SU-DHL-6 (cell line): ENCODE data around the gene BRD4.

ENCODE experiments used
- EZH2phosphoT487 ChIP-seq: fragments of 200-600 bp; sonication (generic), shearing (Covaris generic); conservative IDR thresholded peaks from 2 replicates; pipeline ENCODE4 v1.6.1; 2018; ENCODE audit warnings: mild to moderate bottlenecking, antibody characterized with exemption, low read length, moderate library complexity, mixed read lengths
- TF ChIP-seq, protein P1 (sequence below): fragments of 200-600 bp; sonication (generic); IDR thresholded peaks from one replicate; pipeline ENCODE4 v1.5.1; 2017; ENCODE audit warnings: antibody characterized with exemption, mild to moderate bottlenecking, low read length, moderate library complexity; ENCODE audit not compliant: insufficient read depth, poor library complexity, severe bottlenecking

DNA sequence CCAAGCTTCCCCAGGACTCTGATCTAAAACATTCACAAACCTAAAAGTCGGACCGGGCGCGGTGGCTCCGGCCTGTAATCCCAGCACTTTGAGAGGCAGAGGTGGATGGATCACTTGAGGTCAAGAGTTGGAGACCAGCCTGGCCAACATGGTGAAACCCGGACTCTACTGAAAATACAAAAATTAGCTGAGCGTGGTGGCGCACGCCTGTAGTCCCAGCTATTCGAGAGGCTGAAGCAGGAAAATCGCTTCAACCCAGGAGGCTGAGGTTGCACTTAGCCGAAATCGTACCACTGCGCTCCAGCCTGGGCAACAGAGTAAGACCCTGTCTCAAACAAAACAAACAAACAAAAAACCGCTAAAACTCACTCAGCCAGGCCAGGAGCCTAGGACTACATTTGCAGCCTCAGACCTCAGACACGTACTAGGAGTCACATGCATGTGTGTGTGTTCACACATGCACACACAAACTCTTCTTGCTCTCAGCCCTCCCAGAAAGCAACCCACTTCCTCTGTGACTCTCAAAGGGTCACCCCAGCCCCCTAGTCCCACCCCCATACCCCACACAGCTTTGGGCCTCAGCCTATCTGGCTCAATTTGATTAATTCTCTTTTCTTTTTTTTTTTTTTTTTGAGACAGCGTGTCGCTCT is 130.8 kb downstream of the BRD4 start:
- TF ChIP-seq, protein P1, sequence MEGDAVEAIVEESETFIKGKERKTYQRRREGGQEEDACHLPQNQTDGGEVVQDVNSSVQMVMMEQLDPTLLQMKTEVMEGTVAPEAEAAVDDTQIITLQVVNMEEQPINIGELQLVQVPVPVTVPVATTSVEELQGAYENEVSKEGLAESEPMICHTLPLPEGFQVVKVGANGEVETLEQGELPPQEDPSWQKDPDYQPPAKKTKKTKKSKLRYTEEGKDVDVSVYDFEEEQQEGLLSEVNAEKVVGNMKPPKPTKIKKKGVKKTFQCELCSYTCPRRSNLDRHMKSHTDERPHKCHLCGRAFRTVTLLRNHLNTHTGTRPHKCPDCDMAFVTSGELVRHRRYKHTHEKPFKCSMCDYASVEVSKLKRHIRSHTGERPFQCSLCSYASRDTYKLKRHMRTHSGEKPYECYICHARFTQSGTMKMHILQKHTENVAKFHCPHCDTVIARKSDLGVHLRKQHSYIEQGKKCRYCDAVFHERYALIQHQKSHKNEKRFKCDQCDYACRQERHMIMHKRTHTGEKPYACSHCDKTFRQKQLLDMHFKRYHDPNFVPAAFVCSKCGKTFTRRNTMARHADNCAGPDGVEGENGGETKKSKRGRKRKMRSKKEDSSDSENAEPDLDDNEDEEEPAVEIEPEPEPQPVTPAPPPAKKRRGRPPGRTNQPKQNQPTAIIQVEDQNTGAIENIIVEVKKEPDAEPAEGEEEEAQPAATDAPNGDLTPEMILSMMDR, result no peak
- no peak for TF ChIP-seq EZH2phosphoT487
